Measurements from ENCODE around the gene SMAD3. TPM values are rescaled to one million over a fixed set of nuclear protein-coding genes. Genes with fewer than 3 reads are reported as not detected.

SMAD3 gene
- total and polyA plus RNA-seq, 2 donors (not counting 1 experiment from before 2014, with no cell fraction given): 55.9 to 163 TPM

GRCh38 chr15:67094001-67094826 lies 28.8 kb downstream of the SMAD3 start:
- Mint-ChIP-seq H3K9me3 (ENCODE audit: insufficient read depth) (no peaks in the 10 kb centered on the region), H3K27ac (peak overlapping the region; percentile 97), H3K4me3 (peak overlapping the region; percentile 72), H3K4me1 (peaks cover 98% of the 10 kb centered on the region), H3K27me3 (no peaks in the 10 kb centered on the region)
- Histone ChIP-seq H3K79me2 (ENCODE audit: control insufficient read depth, insufficient read depth, low read length) (peaks cover 97% of the 10 kb centered on the region), H2AFZ (ENCODE audit: insufficient read depth, low read depth, low read length, poor library complexity, severe bottlenecking) (no peak overlapping the region), H3K27me3 (replicated peaks in 1 of 4; ENCODE audit: control extremely low read depth in 1 of 4, control insufficient read depth in 3 of 4, insufficient read depth in 4 of 4, low read length in 3 of 4) (no peaks in the 10 kb centered on the region), H3K4me1 (ENCODE audit: control insufficient read depth in 2 of 2, insufficient read depth in 2 of 2, low read length in 2 of 2) (peaks cover 98 to 99% of the 10 kb centered on the region in 2 donors), H4K20me1 (ENCODE audit: control insufficient read depth, insufficient read depth, low read length, poor library complexity, severe bottlenecking) (peaks cover 5% of the 10 kb centered on the region), H3K4me3 (ENCODE audit: control extremely low read depth in 1 of 5, extremely low read depth in 1 of 5, insufficient read depth in 1 of 5, low read depth in 2 of 5, low read length in 4 of 5) (peak overlapping the region in 2 of 5 experiments; percentile 11 to 28), H3K9ac (ENCODE audit: low read length) (peak overlapping the region; percentile 31), H3K4me2 (replicated peaks; ENCODE audit: low read depth, low read length, poor library complexity, severe bottlenecking) (peak overlapping the region; percentile 71), H3K9me3 (ENCODE audit: control extremely low read depth in 1 of 3, control insufficient read depth in 2 of 3, insufficient read depth in 1 of 3, low read length in 2 of 3) (no peaks in the 10 kb centered on the region), H3K27ac (ENCODE audit: low read length in 2 of 2) (peak overlapping the region; percentile 88 to 90), H3K36me3 (replicated peaks in 1 of 2; ENCODE audit: control extremely low read depth in 1 of 2, control insufficient read depth in 1 of 2, extremely low read depth in 1 of 2, insufficient read depth in 2 of 2, low read length in 1 of 2) (peaks cover 1 to 34% of the 10 kb centered on the region in 2 experiments)
- ChIA-PET CTCF (interaction anchor here (0.9 to 9.1 kb wide), 8 partner anchors 8 to 191 kb away, joined by 3 to 109 read pairs (median 6); partner anchors contain the start of gene SMAD3), POLR2A (interaction anchor here (0.7 to 2.4 kb wide), 13 partner anchors 8 to 32 kb away, joined by 3 to 14 read pairs (median 5); partner anchors contain the start of gene SMAD3)
- DNase-seq (no peak), ATAC-seq (ENCODE audit: low read depth) (no peak)
- WGBS (ENCODE audit: insufficient coverage): 80% methylated on average over 11 of the region's 15 CpGs
- intact Hi-C loops (cut with micrococcal nuclease): no loop called here
- TF ChIP-seq EZH2 (IDR thresholded peaks at IDR 0.05; ENCODE audit: borderline replicate concordance, insufficient read depth, low read depth, low read length, poor library complexity, severe bottlenecking) (no peak), CTCF (IDR thresholded peaks at IDR 0.05) (no peak)

GRCh38 chr15:67095912-67096311 lies 30.5 kb downstream of the SMAD3 start:
- peak overlapping the region; percentile 39 for H3K4me3 Mint-ChIP-seq

More at GRCh38 chr15:67095912-67096311, 30.5 kb downstream of the SMAD3 start:
- Histone ChIP-seq H3K4me1 (ENCODE audit: control insufficient read depth in 2 of 2, insufficient read depth in 2 of 2, low read length in 2 of 2) (peaks cover 98% of the 10 kb centered on the region in 2 donors), H3K79me2 (ENCODE audit: control insufficient read depth, insufficient read depth, low read length) (peaks cover 97% of the 10 kb centered on the region), H3K27ac (ENCODE audit: low read length in 2 of 2) (peak overlapping the region in 1 of 2 donors; percentile 88), H3K9ac (ENCODE audit: low read length) (no peak overlapping the region), H3K27me3 (replicated peaks in 1 of 4; ENCODE audit: control extremely low read depth in 1 of 4, control insufficient read depth in 3 of 4, insufficient read depth in 4 of 4, low read length in 3 of 4) (no peaks in the 10 kb centered on the region), H3K9me3 (ENCODE audit: control extremely low read depth in 1 of 3, control insufficient read depth in 2 of 3, insufficient read depth in 1 of 3, low read length in 2 of 3) (no peaks in the 10 kb centered on the region), H2AFZ (ENCODE audit: insufficient read depth, low read depth, low read length, poor library complexity, severe bottlenecking) (no peak overlapping the region), H3K4me3 (ENCODE audit: control extremely low read depth in 1 of 5, extremely low read depth in 1 of 5, insufficient read depth in 1 of 5, low read depth in 2 of 5, low read length in 4 of 5) (no peak overlapping the region), H3K36me3 (replicated peaks in 1 of 2; ENCODE audit: control extremely low read depth in 1 of 2, control insufficient read depth in 1 of 2, extremely low read depth in 1 of 2, insufficient read depth in 2 of 2, low read length in 1 of 2) (peaks cover 1 to 33% of the 10 kb centered on the region in 2 experiments), H3K4me2 (replicated peaks; ENCODE audit: low read depth, low read length, poor library complexity, severe bottlenecking) (no peak overlapping the region), H4K20me1 (ENCODE audit: control insufficient read depth, insufficient read depth, low read length, poor library complexity, severe bottlenecking) (peaks cover 5% of the 10 kb centered on the region)
- no peaks in the 10 kb centered on the region for H3K9me3 Mint-ChIP-seq (ENCODE audit: insufficient read depth)
- ATAC-seq (ENCODE audit: low read depth) (no peak), DNase-seq (no peak)
- peak overlapping the region; percentile 68 for H3K27ac Mint-ChIP-seq
- no peak for TF ChIP-seq EZH2 (IDR thresholded peaks at IDR 0.05; ENCODE audit: borderline replicate concordance, insufficient read depth, low read depth, low read length, poor library complexity, severe bottlenecking)
- no peak for TF ChIP-seq CTCF (IDR thresholded peaks at IDR 0.05)
- ChIA-PET CTCF (interaction anchor here (9.1 kb wide), 1 partner anchor 14 kb away, joined by 109 read pairs; no protein-coding TSS in a partner anchor), POLR2A (no interaction called here)
- H3K4me1 Mint-ChIP-seq: peaks cover 88% of the 10 kb centered on the region
- H3K27me3 Mint-ChIP-seq: no peaks in the 10 kb centered on the region
- 90% methylated on average over 2 of the region's 7 CpGs for WGBS (ENCODE audit: insufficient coverage)
- intact Hi-C loops (cut with micrococcal nuclease): no loop called here
